ENCODE measurements around the gene SF3B4. TPM values are rescaled to one million over a fixed set of nuclear protein-coding genes. Genes with fewer than 3 reads are reported as not detected.

The SF3B4 gene
- total RNA-seq, 1 experiment from 2014 or later, result 23.5 TPM

DNA sequence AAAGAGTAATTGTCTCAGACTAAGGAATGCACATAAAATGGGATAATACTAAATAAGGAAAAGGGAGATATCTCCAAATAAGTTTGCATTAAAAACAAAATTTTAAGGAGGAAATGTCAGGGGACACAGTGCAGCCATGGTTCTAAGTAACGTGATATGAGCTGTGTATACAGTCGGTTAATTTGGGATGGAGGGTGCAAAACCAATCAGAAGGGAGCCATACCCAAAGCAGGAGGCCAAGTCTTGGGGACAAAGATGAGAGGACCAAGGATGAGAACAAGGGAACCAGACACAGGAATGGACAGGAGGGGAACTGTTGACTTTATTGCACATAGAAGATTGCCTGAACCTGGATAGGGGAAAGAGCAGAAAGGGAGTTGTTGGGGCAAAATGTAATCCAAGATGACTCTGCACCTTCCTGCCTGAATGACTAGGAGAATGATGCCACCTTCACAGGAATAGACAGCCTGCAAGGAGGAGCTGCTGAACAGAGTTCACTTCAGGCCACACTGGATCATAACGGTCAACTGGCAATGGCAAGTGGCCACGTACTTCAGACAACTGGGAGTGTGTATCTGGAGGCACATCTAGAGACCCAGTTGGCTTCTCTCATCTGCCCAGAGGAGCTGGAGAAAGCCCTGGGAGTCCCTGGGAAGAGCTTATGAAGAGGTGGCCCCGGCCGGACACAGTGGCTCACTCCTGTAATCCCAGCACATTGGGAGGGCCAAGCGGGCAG is 50.2 kb downstream of the SF3B4 start:
- H3F3A ChIP-seq (ENCODE audit: low read length, unreplicated experiment), result no peaks in the 10 kb centered on the region
- TF ChIP-seq EZH2phosphoT487 (IDR thresholded peaks at IDR 0.05; ENCODE audit: borderline replicate concordance, low read length) (no peak), EZH2 (IDR thresholded peaks at IDR 0.05; ENCODE audit: low read length, unreplicated experiment) (no peak)
- TF ChIP-seq, protein P1, sequence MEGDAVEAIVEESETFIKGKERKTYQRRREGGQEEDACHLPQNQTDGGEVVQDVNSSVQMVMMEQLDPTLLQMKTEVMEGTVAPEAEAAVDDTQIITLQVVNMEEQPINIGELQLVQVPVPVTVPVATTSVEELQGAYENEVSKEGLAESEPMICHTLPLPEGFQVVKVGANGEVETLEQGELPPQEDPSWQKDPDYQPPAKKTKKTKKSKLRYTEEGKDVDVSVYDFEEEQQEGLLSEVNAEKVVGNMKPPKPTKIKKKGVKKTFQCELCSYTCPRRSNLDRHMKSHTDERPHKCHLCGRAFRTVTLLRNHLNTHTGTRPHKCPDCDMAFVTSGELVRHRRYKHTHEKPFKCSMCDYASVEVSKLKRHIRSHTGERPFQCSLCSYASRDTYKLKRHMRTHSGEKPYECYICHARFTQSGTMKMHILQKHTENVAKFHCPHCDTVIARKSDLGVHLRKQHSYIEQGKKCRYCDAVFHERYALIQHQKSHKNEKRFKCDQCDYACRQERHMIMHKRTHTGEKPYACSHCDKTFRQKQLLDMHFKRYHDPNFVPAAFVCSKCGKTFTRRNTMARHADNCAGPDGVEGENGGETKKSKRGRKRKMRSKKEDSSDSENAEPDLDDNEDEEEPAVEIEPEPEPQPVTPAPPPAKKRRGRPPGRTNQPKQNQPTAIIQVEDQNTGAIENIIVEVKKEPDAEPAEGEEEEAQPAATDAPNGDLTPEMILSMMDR (conservative IDR thresholded peaks at IDR 0.05; ENCODE audit: low read depth, low read length), result no peak
- no peak overlapping the region for H3K9ac ChIP-seq (ENCODE audit: low read length)
- no peaks in the 10 kb centered on the region for H3K9me2 ChIP-seq (replicated peaks; ENCODE audit: low read length)
- BruUV-seq (replicated peaks), result no TSS peak
- H3K4me3 ChIP-seq (ENCODE audit: low read length), result no peak overlapping the region
- no peak overlapping the region for H3K4me2 ChIP-seq (ENCODE audit: low read length)
- no peaks in the 10 kb centered on the region for H3K9me3 ChIP-seq (ENCODE audit: low read length)
- H3K27ac ChIP-seq (ENCODE audit: low read length), result no peak overlapping the region
- no peak overlapping the region for H2AFZ ChIP-seq (ENCODE audit: low read length)
- H3K36me3 ChIP-seq (ENCODE audit: low read depth, low read length), result no peaks in the 10 kb centered on the region
- H4K20me1 ChIP-seq (ENCODE audit: low read length), result no peaks in the 10 kb centered on the region
- no peaks in the 10 kb centered on the region for H3K27me3 ChIP-seq (ENCODE audit: low read length)
- ATAC-seq, result no peak
- H3K4me1 ChIP-seq (ENCODE audit: insufficient read depth, low read length), result no peaks in the 10 kb centered on the region
- no peak for DNase-seq
- intact Hi-C loops (cut with micrococcal nuclease), result no loop called here
- H3K79me2 ChIP-seq (ENCODE audit: low read length), result no peaks in the 10 kb centered on the region
- ChIA-PET POLR2A (ENCODE audit: unreplicated experiment) (no interaction called here), CTCF (no interaction called here)

Other genes starting within 250 kb of the SF3B4 start
- gene FCGR1A, start 145.1 kb downstream of the SF3B4 start, total RNA-seq (2014; rRNA removed), result not detected in 2 replicates
- 27.6 and 38.6 TPM in 2 replicates for gene BOLA1, start 28.2 kb downstream of the SF3B4 start, total RNA-seq (2014; rRNA removed)
- gene SV2A, start 10.0 kb downstream of the SF3B4 start, total RNA-seq (2014; rRNA removed), result not detected in 2 replicates
- 5.1 and 7.0 TPM in 2 replicates for gene MTMR11, start 9.1 kb upstream of the SF3B4 start, total RNA-seq (2014; rRNA removed)
- gene OTUD7B, start 82.9 kb upstream of the SF3B4 start, total RNA-seq (2014; rRNA removed), result 11.5 and 14.6 TPM in 2 replicates
- 39.5 and 47.8 TPM in 2 replicates for gene VPS45, start 140.0 kb upstream of the SF3B4 start, total RNA-seq (2014; rRNA removed)
- gene PLEKHO1, start 222.1 kb upstream of the SF3B4 start, total RNA-seq (2014; rRNA removed), result 13.8 and 29.5 TPM in 2 replicates